ENCODE results near the gene REX1BD.

Gene REX1BD

GRCh38 chr19:18611327-18612050 is 22.9 kb downstream of the REX1BD start:
- no peak for DNase-seq

GRCh38 chr19:18612051-18612771 is 23.6 kb downstream of the REX1BD start:
- no peak for DNase-seq

GRCh38 chr19:18612772-18613588 is 24.4 kb downstream of the REX1BD start, which contains the start of gene TMEM59L:
TMEM59L (plus strand) TSS chr19:18612870; CDS start chr19:18612959, 89 bp downstream.
- DNase-seq, result no peak

GRCh38 chr19:18613589-18614234 is 25.1 kb downstream of the REX1BD start:
- no peak for DNase-seq

GRCh38 chr19:18616023-18616422 is 27.4 kb downstream of the REX1BD start:
- no peak for DNase-seq

GRCh38 chr19:18617562-18617961 is 29.0 kb downstream of the REX1BD start:
- DNase-seq, result no peak

- no peak for DNase-seq
Observed at GRCh38 chr19:18618236-18618635, 29.6 kb downstream of the REX1BD start.

GRCh38 chr19:18620311-18620710 is 31.7 kb downstream of the REX1BD start:
- DNase-seq, result no peak

- no peak for DNase-seq
Observed at GRCh38 chr19:18620902-18621301, 32.3 kb downstream of the REX1BD start.

GRCh38 chr19:18626906-18627305 is 38.3 kb downstream of the REX1BD start:
- DNase-seq, result no peak

- no peak for DNase-seq
Observed at GRCh38 chr19:18629166-18630088, 40.8 kb downstream of the REX1BD start.

- no peak for DNase-seq
Observed at GRCh38 chr19:18633321-18633720, 44.7 kb downstream of the REX1BD start.

GRCh38 chr19:18634612-18635297 is 46.2 kb downstream of the REX1BD start:
- no peak for DNase-seq

GRCh38 chr19:18635831-18636182 is 47.2 kb downstream of the REX1BD start:
- no peak for DNase-seq

- peak; percentile 84 for DNase-seq
Observed at GRCh38 chr19:18636183-18636968, 47.8 kb downstream of the REX1BD start.

GRCh38 chr19:18636969-18637629 is 48.5 kb downstream of the REX1BD start, which contains the start of gene KLHL26:
KLHL26 (plus strand) TSS chr19:18637028; CDS start chr19:18637055, 27 bp downstream.
- DNase-seq, result no peak

- DNase-seq, result no peak
Observed at GRCh38 chr19:18637673-18638630, 49.4 kb downstream of the REX1BD start.

GRCh38 chr19:18639706-18640243 is 51.2 kb downstream of the REX1BD start:
- no peak for DNase-seq
